GM12874 (cell line): ENCODE data around the gene CINP.

Source experiments
- TF ChIP-seq, protein P1 (sequence below): IDR thresholded peaks from 2 replicates; pipeline ENCODE4 v1.5.1; 2011; ENCODE audit warnings: low read depth, mild to moderate bottlenecking, control low read depth, low read length, moderate library complexity; ENCODE audit not compliant: insufficient read depth

Gene CINP

DNA sequence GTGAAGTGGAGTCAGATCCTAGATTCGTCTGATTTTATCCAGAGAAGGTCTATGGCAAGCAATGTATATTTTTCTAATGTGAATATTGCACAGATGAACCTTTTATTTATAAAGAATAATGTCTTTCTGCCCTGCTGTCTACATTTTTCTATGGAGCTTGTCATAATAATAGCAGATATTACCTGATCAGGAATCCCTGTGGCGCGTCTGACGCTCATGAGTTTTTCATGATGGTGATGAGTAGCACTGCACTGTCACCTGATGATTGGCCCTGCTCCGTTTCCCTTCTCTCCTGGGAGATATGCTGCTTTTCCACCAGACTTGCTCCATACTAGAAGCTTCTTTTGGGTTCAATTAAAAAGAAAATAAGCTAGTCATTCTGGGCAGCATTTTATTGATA, 20.5 kb downstream of the CINP start:
- TF ChIP-seq, protein P1, sequence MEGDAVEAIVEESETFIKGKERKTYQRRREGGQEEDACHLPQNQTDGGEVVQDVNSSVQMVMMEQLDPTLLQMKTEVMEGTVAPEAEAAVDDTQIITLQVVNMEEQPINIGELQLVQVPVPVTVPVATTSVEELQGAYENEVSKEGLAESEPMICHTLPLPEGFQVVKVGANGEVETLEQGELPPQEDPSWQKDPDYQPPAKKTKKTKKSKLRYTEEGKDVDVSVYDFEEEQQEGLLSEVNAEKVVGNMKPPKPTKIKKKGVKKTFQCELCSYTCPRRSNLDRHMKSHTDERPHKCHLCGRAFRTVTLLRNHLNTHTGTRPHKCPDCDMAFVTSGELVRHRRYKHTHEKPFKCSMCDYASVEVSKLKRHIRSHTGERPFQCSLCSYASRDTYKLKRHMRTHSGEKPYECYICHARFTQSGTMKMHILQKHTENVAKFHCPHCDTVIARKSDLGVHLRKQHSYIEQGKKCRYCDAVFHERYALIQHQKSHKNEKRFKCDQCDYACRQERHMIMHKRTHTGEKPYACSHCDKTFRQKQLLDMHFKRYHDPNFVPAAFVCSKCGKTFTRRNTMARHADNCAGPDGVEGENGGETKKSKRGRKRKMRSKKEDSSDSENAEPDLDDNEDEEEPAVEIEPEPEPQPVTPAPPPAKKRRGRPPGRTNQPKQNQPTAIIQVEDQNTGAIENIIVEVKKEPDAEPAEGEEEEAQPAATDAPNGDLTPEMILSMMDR: no peak

DNA sequence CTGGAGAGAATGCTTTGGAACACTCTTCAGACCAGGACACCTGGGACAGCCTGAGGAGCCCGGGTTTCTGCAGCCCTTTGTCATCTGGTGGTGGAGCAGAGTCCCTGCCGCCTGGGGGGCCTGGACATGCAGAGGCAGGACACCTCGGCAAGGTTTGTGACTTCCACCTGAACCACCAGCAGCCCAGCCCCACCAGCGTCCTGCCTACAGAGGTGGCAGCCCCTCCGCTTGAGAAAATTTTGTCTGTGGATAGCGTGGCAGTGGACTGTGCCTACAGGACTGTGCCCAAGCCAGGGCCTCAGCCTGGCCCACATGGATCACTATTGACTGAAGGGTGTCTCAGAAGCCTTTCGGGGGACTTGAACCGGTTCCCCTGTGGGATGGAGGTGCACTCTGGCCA, 21.1 kb downstream of the CINP start:
- TF ChIP-seq, protein P1: no peak

DNA sequence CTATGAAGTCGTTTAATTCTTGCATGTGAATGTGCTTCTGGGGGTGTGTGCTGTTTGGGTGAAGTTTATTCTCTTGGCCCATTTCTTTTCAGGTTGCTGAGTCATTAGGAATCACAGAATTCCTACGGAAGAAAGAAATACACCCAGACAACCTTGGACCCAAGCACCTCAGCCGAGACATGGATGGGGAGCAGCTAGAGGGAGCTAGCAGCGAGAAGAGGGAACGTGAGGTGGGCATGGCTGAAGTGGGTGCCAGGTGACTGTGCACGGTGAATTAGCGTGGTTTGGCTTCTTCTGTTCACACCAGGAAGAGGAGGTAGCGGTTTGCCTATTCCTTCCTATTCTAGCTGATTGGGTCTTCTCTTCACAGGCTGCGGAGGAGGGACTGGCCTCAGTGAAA, 24.0 kb downstream of the CINP start:
- TF ChIP-seq, protein P1: no peak

DNA sequence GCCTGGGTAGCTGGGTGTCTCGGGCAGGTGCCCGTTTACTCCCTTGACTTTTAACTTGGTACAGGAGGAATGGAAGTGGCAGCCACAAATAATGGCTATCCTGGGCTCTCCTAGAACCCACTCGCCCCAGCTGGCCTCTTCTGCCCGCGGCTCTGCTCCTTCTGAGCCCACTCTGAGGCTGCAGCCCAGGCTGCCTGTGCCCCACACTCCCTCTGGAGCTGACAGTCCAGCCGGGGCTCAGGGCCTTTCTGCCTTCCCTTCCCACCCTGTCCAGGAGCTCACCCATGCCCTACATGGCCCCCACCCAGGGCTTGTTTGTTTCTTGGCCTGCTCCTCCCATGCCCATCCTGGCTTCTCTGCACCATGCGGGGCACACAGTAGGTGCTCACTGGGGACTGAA, 27.5 kb downstream of the CINP start:
- TF ChIP-seq, protein P1: no peak

DNA sequence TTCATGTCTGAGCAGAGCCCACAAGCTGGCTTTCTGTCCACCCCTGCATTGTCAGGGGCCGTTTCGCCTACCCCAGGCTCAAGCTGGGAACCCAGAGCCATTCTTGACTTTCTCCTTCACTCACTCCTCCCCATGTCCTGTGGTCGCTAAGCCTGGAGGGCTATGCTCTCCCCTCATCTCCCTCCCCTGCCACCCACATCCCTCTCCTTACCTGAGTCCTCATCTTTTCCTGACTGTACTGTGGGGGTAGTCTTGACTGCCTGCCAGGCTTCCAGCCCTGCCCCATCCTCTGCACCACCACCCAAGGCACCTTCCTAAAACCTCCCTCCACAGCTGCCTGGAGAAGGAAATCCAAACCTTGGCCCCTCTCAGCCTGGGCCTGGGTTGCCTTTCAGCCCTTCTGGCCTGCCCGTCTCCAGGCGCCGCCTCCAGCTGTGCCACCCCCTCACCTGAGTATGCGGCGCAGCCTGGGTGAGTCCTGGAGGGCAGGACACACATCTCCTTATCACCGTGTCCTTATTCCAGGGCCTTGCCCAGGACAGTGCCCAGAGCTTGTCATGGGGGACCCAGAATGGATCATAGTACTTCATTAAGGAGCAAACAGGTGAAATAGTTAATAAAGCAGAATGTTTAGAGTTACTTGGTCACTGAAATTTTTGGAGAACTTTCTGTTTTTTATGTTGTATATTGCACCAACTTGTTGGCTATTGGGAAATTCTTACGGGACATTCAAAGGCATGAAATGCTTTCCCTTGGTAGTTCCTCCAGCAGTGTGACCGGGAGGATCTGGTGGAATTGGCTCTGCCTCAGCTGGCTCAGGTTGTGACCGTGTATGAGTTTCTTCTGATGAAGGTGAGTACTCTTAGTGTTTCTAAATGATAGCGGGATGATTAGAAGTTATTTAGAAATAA, 28.6 kb downstream of the CINP start:
- TF ChIP-seq, protein P1: no peak

DNA sequence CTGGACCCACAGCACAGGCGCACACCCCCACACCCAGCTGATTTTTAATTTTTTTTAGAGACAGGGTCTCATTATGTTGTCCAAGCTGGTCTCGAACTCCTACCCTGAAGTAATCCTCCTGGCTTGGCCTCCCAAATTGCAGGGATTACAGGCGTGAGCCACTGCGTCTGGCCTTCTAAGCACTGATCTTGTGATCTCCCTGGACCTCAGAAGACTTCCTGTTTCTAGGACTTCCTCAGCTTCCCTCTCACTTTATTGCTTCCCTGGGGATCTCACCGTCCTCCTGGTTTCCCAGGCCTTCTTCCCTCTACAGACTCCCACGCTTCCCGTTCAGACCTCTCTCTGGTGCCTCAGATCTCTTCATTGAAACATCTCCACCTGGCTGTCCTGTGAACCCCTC, 29.3 kb downstream of the CINP start:
- TF ChIP-seq, protein P1: no peak

DNA sequence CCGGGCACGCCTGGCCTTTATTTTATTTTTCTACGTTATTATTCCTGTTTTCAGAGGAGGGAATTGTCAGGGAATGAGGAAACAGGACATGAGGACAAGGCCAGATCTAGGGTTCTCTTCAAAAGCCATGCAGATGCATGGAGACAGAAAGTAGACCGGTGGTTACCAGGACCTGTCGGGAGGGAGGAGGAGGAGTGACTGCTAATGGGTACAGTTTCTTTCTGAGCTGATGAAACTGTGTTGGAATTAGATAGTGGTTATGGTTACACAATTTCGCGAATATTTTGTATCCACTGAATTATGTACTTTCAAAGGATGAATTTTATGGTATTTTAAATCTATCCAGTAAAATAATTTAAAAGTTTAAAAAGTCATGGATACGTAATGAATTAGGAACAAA, 31.9 kb downstream of the CINP start:
- TF ChIP-seq, protein P1: no peak
